NCI-H1930 (cell line): ENCODE data around the gene TFDP2.
"Not testable (repeated sequence)": the region's sequence is repeated elsewhere in the genome, so short reads cannot be mapped to it uniquely, and the experiment has no call there.

Experiments used
- DNase-seq, 2 experiments: peaks; one replicate each; lab custom pipeline; 2025; lab: John Stamatoyannopoulos, UW

The TFDP2 gene

GRCh38 chr3:142075656-142076055, 73.7 kb downstream of the TFDP2 start:
- DNase-seq: not testable (repeated sequence)

- no peak for DNase-seq
Observed at GRCh38 chr3:142072816-142073215, 76.5 kb downstream of the TFDP2 start.

- DNase-seq: no peak
Observed at GRCh38 chr3:142065932-142066331, 83.4 kb downstream of the TFDP2 start.

DNA sequence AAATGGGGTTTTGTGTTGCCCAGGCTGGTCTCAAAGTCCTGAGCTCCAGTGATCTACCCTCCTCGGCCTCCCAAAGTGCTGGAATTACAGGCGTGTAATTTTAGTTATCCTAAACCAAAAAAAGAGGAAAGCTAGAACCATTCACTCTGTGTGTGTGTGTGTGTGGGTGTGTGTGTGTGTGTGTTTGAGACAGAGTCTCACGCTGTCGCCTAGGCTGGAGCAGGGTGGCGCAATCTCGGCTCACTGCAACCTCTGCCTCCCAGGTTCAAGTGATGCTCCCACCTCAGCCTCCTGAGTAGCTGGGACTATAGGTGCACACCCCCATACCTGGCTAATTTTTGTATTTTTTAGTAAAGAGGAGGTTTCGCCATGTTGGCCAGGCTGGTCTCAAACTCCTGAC, 84.0 kb downstream of the TFDP2 start:
- no peak for DNase-seq

DNA sequence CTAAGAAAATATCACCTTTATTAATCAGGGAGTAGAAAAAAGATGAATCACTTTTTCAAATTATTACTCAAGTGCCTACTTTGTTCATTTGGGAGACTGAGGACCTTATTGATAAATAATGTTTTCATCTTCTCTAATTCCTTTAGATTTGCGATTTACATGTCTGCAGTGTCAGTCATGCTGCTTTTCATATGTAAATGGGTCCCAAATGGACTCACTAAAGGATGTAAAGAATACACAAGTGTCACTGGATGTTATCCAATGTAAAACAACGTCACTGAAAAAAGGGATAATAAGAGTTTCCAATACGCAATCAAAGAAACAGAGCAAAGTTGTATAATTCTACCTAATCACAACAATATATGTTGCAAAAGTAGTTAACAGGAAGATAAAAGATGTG, 84.9 kb downstream of the TFDP2 start:
- no peak for DNase-seq

DNA sequence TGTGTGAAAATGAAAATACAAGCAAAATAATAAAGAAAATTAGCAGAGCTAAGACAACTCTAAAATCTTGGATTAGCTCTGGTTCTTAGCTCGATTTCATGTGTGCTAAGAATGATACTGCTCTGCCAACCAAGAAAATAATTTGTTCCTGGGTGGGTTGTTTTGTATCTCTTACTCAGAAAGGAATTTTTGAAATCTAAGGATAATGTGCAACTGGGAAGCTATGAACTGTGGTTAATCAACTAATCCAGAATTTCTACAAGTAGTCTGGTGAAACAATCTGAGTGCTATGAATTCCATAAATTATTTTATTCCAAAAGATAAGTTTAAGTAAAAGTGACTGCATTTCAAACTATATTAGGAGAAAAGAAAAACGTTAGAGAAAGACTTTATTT, 92.0 kb downstream of the TFDP2 start:
- no peak for DNase-seq

DNA sequence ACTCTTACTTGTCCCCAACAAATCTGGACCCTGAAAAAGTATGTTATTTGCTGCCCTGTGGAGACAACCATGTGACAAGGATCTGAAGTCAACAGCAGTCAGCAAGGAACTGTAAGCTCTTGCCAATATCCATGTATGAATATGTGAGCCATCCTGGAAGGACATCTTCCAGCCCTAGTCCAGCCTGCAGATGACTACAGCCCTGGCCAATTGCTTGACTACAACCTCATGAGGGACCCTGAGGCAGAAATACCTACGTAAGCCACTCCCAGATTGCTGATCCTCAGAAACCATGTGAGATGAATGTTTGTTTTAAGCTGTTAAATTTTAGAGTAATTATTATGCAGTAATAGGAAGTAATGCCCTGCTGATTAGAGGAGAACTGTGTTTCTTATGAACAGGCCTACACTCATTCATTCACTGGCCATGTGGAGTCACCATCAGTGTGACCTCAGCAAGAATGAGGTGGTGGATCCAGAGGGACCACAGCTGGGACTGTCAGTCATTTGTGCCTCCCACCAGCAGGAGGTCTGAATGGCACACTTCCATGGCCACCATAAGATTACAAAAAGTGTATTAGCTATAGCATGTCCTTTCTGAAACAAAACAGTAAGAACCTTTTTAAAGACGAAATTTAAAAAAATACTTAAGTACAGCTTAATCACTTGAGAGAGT, 92.6 kb downstream of the TFDP2 start:
- DNase-seq: no peak

- no peak for DNase-seq
Observed at GRCh38 chr3:142053835-142054234, 95.5 kb downstream of the TFDP2 start.

DNA sequence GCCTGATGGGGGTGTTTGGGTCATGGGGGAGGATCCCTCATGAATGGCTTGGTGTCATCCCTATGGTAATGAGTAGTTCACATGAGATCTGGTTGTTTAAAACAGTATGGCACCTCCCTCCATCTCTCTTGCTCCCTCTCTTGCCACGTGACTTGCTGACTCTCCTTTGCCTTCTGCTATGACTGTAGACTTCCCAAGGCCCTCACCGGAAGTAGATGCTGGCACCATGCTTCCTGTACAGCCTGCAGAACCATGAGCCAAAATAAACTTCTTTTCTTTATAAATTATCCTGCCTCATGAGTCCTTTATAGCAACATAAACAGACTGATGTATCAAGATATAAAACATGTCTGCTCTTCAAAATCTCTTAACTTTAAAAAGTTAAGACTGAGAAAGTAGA, 96.1 kb downstream of the TFDP2 start:
- no peak for DNase-seq

DNA sequence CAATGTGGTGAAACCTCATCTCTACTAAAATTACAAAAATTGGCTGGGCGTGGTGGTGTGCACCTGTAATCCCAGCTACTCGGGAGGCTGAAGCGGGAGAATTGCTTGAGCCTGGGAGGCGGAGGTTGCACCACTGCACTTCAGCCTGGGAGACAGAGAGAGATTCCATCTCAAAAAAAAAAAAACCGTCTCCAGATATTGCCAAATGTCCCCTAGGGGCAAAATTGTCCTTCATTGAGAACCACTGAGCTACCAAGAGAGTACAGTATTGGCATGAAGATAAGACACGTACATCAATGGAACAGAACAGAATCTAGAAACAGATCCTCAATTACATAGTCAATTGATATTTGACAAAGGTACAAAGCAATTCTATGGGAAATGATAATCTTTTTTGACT, 98.0 kb downstream of the TFDP2 start:
- DNase-seq: no peak

GRCh38 chr3:142047021-142047369, 102.3 kb downstream of the TFDP2 start:
- DNase-seq: no peak

GRCh38 chr3:142046320-142047020, 102.9 kb downstream of the TFDP2 start:
- DNase-seq: no peak

GRCh38 chr3:142040941-142041491, 108.3 kb downstream of the TFDP2 start:
- DNase-seq: no peak

DNA sequence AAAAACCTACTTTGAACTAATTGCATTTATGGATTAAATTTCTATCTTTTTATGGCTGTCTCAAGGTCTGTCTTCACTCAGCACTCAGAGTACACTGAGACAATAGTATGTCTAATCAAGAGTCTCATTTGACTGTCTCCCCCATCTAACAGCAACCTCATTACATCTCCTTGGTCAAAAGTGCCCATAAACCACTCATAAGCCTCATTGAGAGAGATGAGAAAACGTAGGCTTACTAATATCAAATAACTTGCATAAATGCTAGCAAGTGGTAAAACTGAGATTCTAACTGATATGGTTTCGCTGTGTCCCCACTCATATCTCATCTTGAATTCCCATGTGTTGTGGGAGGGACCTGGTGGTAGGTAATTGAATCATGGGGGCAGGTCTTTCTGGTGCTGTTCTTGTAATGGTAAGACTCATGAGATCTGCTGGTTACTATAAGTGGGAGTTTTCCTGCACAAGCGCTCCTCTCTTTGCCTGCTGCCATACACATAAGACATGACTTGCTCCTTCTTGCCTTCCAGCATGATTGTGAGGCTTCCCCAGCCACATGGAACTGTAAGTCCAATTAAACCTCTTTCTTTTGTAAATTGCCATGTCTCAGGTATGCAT, 113.9 kb downstream of the TFDP2 start:
- no peak for DNase-seq

DNA sequence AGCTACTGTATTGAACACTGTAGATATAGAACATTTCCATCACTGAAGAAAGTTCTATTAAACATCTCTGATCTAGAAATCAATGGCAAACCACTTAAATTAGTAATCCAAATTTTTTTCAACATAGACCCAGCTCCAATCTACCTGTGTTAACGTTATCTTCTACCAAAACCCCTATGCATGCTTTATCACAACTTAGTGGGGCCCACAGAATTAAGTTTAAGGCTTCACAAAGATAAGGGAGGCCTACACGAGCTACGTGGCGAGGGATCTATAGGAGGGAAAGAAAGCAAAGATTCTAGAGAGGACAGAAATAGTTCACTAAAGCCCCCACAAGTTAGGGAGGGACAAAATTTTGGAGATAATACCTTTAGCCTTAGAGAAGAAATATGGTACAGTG, 116.1 kb downstream of the TFDP2 start:
- no peak for DNase-seq

DNA sequence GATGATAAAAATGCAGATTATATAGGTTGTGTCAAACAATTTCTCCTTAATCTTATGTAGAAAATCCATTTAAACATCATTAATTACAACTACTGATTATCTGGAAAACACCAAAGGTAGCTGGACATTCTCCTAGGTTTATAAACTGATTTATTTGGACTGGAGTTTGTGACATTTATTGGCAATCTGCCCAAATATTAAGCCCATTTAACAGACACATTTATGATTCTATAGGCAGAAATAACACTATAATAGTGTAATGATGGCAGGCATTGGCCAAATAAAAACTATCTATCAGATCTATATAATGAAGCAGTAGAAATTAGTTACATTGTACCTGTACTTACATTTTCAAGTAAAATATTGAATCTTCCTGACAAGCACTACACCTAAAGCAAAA, 117.8 kb downstream of the TFDP2 start:
- no peak for DNase-seq

GRCh38 chr3:142029791-142030190, 119.6 kb downstream of the TFDP2 start:
- DNase-seq: no peak

GRCh38 chr3:142029052-142029642, 120.2 kb downstream of the TFDP2 start:
- DNase-seq: no peak

DNA sequence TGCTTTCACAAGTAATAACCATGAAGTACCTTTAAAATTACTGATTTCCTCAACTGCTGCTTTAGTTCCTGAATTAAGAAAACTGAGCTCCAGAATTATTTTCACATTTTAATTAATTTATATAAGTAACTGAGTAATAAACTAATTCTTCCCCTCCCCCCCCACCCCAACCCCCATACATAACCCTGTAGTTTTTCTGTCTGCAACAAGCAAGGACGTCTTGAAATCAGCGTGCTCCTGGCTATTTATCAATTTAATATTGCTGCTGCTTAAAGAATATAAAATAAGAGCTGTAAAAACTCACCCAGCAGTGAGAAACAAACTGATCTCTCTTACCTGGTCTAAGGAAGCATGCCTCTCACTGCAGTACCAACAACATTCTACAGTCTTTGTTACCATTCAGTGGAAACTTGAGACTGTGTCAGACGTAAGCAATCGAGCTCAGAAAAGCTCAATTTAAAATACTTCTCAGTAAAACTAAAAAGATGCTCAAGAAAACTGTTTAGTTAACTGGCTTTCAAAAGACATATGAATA, 121.0 kb downstream of the TFDP2 start:
- no peak for DNase-seq

- DNase-seq: no peak
Observed at GRCh38 chr3:142027735-142028134, 121.6 kb downstream of the TFDP2 start.

- no peak for DNase-seq
Observed at GRCh38 chr3:142027300-142027699, 122.0 kb downstream of the TFDP2 start.

DNA sequence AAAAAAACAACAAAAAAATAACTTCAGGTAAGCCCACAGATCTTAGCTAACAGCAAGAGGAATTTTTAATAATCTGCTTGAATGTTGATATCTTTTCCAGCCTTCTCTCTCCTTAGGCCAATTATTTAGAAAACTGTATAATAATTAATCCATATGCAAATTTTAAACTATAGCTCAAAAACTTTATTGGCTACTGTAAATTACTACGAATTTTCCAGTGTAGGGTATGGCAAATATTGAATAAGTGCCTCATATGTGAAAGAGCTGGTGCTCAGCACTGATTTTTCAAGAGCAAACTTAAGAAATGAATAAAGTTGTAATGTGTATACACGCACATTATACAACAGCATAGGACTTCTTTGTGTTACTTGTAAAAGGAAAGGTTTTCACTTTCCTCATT, 123.0 kb downstream of the TFDP2 start:
- no peak for DNase-seq

DNA sequence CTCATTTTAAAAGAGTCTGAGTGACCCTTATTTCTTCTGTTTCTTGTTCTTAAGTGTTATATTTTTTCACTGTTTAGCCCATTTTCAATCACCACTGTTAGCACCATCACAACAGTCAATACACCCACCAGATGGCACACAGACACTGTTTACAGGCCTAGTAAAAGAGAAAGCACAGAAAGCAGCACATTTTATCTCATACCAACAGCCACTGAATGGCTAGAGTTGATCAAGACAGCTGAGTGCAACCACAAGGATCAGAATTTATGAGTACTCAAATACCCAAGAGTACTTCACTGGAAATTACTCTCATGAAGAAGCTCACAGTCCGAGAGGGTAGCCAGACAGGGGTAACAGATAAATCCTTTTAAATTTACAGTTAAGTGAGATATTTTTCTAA, 127.0 kb downstream of the TFDP2 start:
- no peak for DNase-seq
